Activated CD4-positive, alpha-beta memory T cell treated with anti-CD3 and anti-CD28 coated beads, Interleukin-2, amount 10 ng/mL, durations not matched to agents 7 days and 5 days (primary cell): Measurements from ENCODE around the gene DDX54. TPM values are rescaled to one million over a fixed set of nuclear protein-coding genes. Genes with fewer than 3 reads are reported as not detected.

Source experiments
- CTCF ChIA-PET: fragments of 350-600 bp; sonication (Branson Sonifier 250); formaldehyde crosslinking; loops from one replicate; lab custom pipeline; 2021; ENCODE audit warnings: antibody characterized with exemption, inconsistent platforms; lab: Charles Lee
- POLR2A ChIA-PET: fragments of 350-600 bp; sonication (Branson Sonifier 250); formaldehyde crosslinking; loops from one replicate; lab custom pipeline; 2021; ENCODE audit warnings: antibody characterized with exemption; lab: Charles Lee
- DNase-seq: peaks from one replicate; pipeline ENCODE4 v3.0.0-alpha.2; 2020
- H3K27ac Mint-ChIP-seq: one replicate; pipeline ENCODE4 v1.8.0; 2021; ENCODE audit warnings: mild to moderate bottlenecking, mixed read lengths
- H3K27me3 Mint-ChIP-seq: one replicate; pipeline ENCODE4 v1.8.0; 2021; ENCODE audit warnings: mixed read lengths
- H3K36me3 Mint-ChIP-seq: one replicate; pipeline ENCODE4 v1.8.0; 2021; ENCODE audit warnings: low read depth, mixed read lengths
- H3K4me1 Mint-ChIP-seq: one replicate; pipeline ENCODE4 v1.8.0; 2021; ENCODE audit warnings: mixed read lengths
- H3K4me3 Mint-ChIP-seq: one replicate; pipeline ENCODE4 v1.8.0; 2021; ENCODE audit warnings: mild to moderate bottlenecking, mixed read lengths
- H3K9me3 Mint-ChIP-seq: one replicate; pipeline ENCODE4 v1.8.0; 2021; ENCODE audit warnings: mixed read lengths
- total RNA-seq, 2 experiments: library from RNA; stranded (reverse); gene quantifications; one replicate each; pipeline ENCODE4 v1.2.3, GENCODE V29; 2021

The DDX54 gene
- total RNA-seq, 2 experiments from 2014 or later, result 55.6 to 57.6 TPM

GRCh38 chr12:113164014-113164413 is 21.3 kb downstream of the DDX54 start:
- Mint-ChIP-seq H3K27me3 (no peaks in the 10 kb centered on the region), H3K36me3 (peaks cover 53% of the 10 kb centered on the region), H3K9me3 (no peaks in the 10 kb centered on the region), H3K4me1 (no peaks in the 10 kb centered on the region), H3K4me3 (no peak overlapping the region), H3K27ac (no peak overlapping the region)
- POLR2A ChIA-PET, result no interaction called here
- CTCF ChIA-PET, result no interaction called here
- DNase-seq, result no peak

- Mint-ChIP-seq H3K9me3 (no peaks in the 10 kb centered on the region), H3K4me1 (no peaks in the 10 kb centered on the region), H3K27me3 (no peaks in the 10 kb centered on the region), H3K4me3 (no peak overlapping the region), H3K36me3 (peaks cover 53% of the 10 kb centered on the region), H3K27ac (no peak overlapping the region)
- POLR2A ChIA-PET, result no interaction called here
- DNase-seq, result no peak
- CTCF ChIA-PET, result interaction anchor here (0.8 kb wide), 1 partner anchor 12 kb away, joined by 5 read pairs; no protein-coding TSS in a partner anchor
These were observed 22.3 kb downstream of the DDX54 start for GRCh38 chr12:113163030-113163360.

- ChIA-PET POLR2A (interaction anchor here (0.6 kb wide), 1 partner anchor 133 kb away, joined by 3 read pairs; no protein-coding TSS in a partner anchor), CTCF (interaction anchor here (0.8 kb wide), 1 partner anchor 13 kb away, joined by 5 read pairs; no protein-coding TSS in a partner anchor)
- DNase-seq, result no peak
- no peak overlapping the region for H3K4me3 Mint-ChIP-seq
- no peaks in the 10 kb centered on the region for H3K27me3 Mint-ChIP-seq
- H3K36me3 Mint-ChIP-seq, result peaks cover 58% of the 10 kb centered on the region
- H3K9me3 Mint-ChIP-seq, result no peaks in the 10 kb centered on the region
- H3K4me1 Mint-ChIP-seq, result no peaks in the 10 kb centered on the region
- no peak overlapping the region for H3K27ac Mint-ChIP-seq
These were observed 22.9 kb downstream of the DDX54 start for GRCh38 chr12:113162102-113163029.

- Mint-ChIP-seq H3K27ac (no peak overlapping the region), H3K9me3 (no peaks in the 10 kb centered on the region), H3K4me1 (no peaks in the 10 kb centered on the region), H3K4me3 (no peak overlapping the region), H3K36me3 (peaks cover 55% of the 10 kb centered on the region), H3K27me3 (no peaks in the 10 kb centered on the region)
- POLR2A ChIA-PET, result interaction anchor here (0.6 kb wide), 1 partner anchor 134 kb away, joined by 3 read pairs; no protein-coding TSS in a partner anchor
- no peak for DNase-seq
- CTCF ChIA-PET, result no interaction called here
These were observed 23.8 kb downstream of the DDX54 start for GRCh38 chr12:113161415-113162016.

GRCh38 chr12:113159937-113160336 is 25.3 kb downstream of the DDX54 start:
- no peaks in the 10 kb centered on the region for H3K4me1 Mint-ChIP-seq
- POLR2A ChIA-PET, result no interaction called here
- DNase-seq, result no peak
- no peak overlapping the region for H3K4me3 Mint-ChIP-seq
- no peaks in the 10 kb centered on the region for H3K9me3 Mint-ChIP-seq
- H3K27ac Mint-ChIP-seq, result no peak overlapping the region
- H3K36me3 Mint-ChIP-seq, result peaks cover 44% of the 10 kb centered on the region
- CTCF ChIA-PET, result no interaction called here
- H3K27me3 Mint-ChIP-seq, result no peaks in the 10 kb centered on the region

- peaks cover 41% of the 10 kb centered on the region for H3K36me3 Mint-ChIP-seq
- H3K27me3 Mint-ChIP-seq, result peaks cover 6% of the 10 kb centered on the region
- no peak overlapping the region for H3K27ac Mint-ChIP-seq
- H3K9me3 Mint-ChIP-seq, result no peaks in the 10 kb centered on the region
- DNase-seq, result no peak
- ChIA-PET POLR2A (no interaction called here), CTCF (no interaction called here)
- H3K4me1 Mint-ChIP-seq, result peaks cover 6% of the 10 kb centered on the region
- H3K4me3 Mint-ChIP-seq, result no peak overlapping the region
These were observed 26.7 kb downstream of the DDX54 start for GRCh38 chr12:113158439-113159203.

GRCh38 chr12:113157218-113157859 is 27.9 kb downstream of the DDX54 start:
- Mint-ChIP-seq H3K27me3 (peaks cover 17% of the 10 kb centered on the region), H3K9me3 (no peaks in the 10 kb centered on the region), H3K4me3 (no peak overlapping the region), H3K4me1 (peaks cover 14% of the 10 kb centered on the region), H3K27ac (no peak overlapping the region), H3K36me3 (peaks cover 30% of the 10 kb centered on the region)
- ChIA-PET POLR2A (interaction anchor here (0.9 kb wide), 1 partner anchor 25 kb away, joined by 3 read pairs; no protein-coding TSS in a partner anchor), CTCF (no interaction called here)
- no peak for DNase-seq

- ChIA-PET POLR2A (interaction anchor here (1.1 kb wide), 1 partner anchor 29 kb away, joined by 3 read pairs; the partner anchor contains the start of gene DDX54), CTCF (interaction anchor here (1.7 to 5.6 kb wide), 2 partner anchors 10 to 18 kb away, joined by 4 to 38 read pairs; no protein-coding TSS in a partner anchor)
- Mint-ChIP-seq H3K36me3 (peaks cover 18% of the 10 kb centered on the region), H3K9me3 (no peaks in the 10 kb centered on the region), H3K4me1 (peaks cover 18% of the 10 kb centered on the region), H3K27ac (no peak overlapping the region), H3K4me3 (no peak overlapping the region), H3K27me3 (peaks cover 25% of the 10 kb centered on the region)
- no peak for DNase-seq
These were observed 29.6 kb downstream of the DDX54 start for GRCh38 chr12:113155646-113156045.

- peaks cover 18% of the 10 kb centered on the region for H3K4me1 Mint-ChIP-seq
- H3K36me3 Mint-ChIP-seq, result peaks cover 15% of the 10 kb centered on the region
- H3K27me3 Mint-ChIP-seq, result peaks cover 29% of the 10 kb centered on the region
- H3K4me3 Mint-ChIP-seq, result no peak overlapping the region
- CTCF ChIA-PET, result interaction anchor here (1.7 to 5.6 kb wide), 2 partner anchors 10 to 18 kb away, joined by 4 to 38 read pairs; no protein-coding TSS in a partner anchor
- H3K9me3 Mint-ChIP-seq, result no peaks in the 10 kb centered on the region
- no peak overlapping the region for H3K27ac Mint-ChIP-seq
- DNase-seq, result no peak
- POLR2A ChIA-PET, result interaction anchor here (1.1 kb wide), 1 partner anchor 30 kb away, joined by 3 read pairs; the partner anchor contains the start of gene DDX54
These were observed 30.2 kb downstream of the DDX54 start for GRCh38 chr12:113155060-113155459.

- CTCF ChIA-PET, result interaction anchor here (0.7 to 5.6 kb wide), 6 partner anchors 11 to 254 kb away, joined by 4 to 38 read pairs (median 4); partner anchors contain the start of gene RASAL1
- DNase-seq, result no peak
- Mint-ChIP-seq H3K9me3 (no peaks in the 10 kb centered on the region), H3K4me3 (peak overlapping the region; percentile 24), H3K4me1 (peaks cover 18% of the 10 kb centered on the region), H3K27ac (no peak overlapping the region), H3K27me3 (peaks cover 32% of the 10 kb centered on the region), H3K36me3 (peaks cover 12% of the 10 kb centered on the region)
- POLR2A ChIA-PET, result interaction anchor here (1.1 to 1.5 kb wide), 4 partner anchors 17 to 176 kb away, joined by 3 to 4 read pairs (median 3); partner anchors contain the start of genes DDX54 and OAS2
These were observed 30.8 kb downstream of the DDX54 start for GRCh38 chr12:113154351-113154973.
